Prostate gland (tissue), 2 donors: ENCODE data around the gene OTOG. TPM values are rescaled to one million over a fixed set of nuclear protein-coding genes. Genes with fewer than 3 reads are reported as not detected.

Source experiments
- DNase-seq: peaks from one replicate; pipeline ENCODE4 v3.0.0-alpha.2; 2019; ENCODE audit warnings: low spot score
- H3K27ac ChIP-seq, 2 donors: fragments of 200-600 bp; sonication (generic); 2 replicates each; pipeline ENCODE4 v1.5.1; 2017 to 2019
- H3K27me3 ChIP-seq: fragments of 200-600 bp; sonication (generic); replicated peaks from 2 replicates; pipeline ENCODE4 v1.5.1; 2019; ENCODE audit not compliant: insufficient read depth
- H3K36me3 ChIP-seq, 2 donors: fragments of 200-600 bp; sonication (generic); 1 replicate in 1 of 2; 2 replicates in 1 of 2; pipeline versions ENCODE4 v1.5.1 to v1.8.1; 2017 to 2019
- H3K4me1 ChIP-seq: fragments of 200-600 bp; sonication (generic); replicated peaks from 2 replicates; pipeline ENCODE4 v1.5.1; 2019
- H3K4me3 ChIP-seq, 2 donors: fragments of 200-600 bp; sonication (generic); 2 replicates each; pipeline ENCODE4 v1.5.1; 2017 to 2019
- H3K9me3 ChIP-seq: fragments of 200-600 bp; sonication (generic); 2 replicates; pipeline ENCODE4 v1.5.1; 2017
- CTCF ChIP-seq, 4 experiments: fragments of 200-600 bp in 2 of 4; fragments of 450-650 bp in 2 of 4; sonication (generic) in 2 of 4; IDR thresholded peaks; 1 replicate in 3 of 4; 2 replicates in 1 of 4; pipeline ENCODE4 v1.5.1; 2016 to 2019; ENCODE audit warnings: antibody characterized with exemption in 4 of 4, mild to moderate bottlenecking in 2 of 4, moderate library complexity in 2 of 4
- POLR2A ChIP-seq: fragments of 450-650 bp; IDR thresholded peaks from one replicate; pipeline ENCODE4 v1.6.1; 2016; ENCODE audit warnings: antibody characterized with exemption, mild to moderate bottlenecking
- POLR2AphosphoS5 ChIP-seq: sonication (generic); formaldehyde crosslinking; IDR thresholded peaks from one replicate; pipeline ENCODE4 v1.6.1; 2017; ENCODE audit warnings: antibody characterized with exemption
- WGBS: methylation state at CpG from one replicate; pipeline ENCODE4 v1.1.5; 2018; 5-methylcytosine and 5-hydroxymethylcytosine counted together
- intact Hi-C: fragments of 100-400 bp; cut with DNase I; formaldehyde crosslinking; loops from one replicate; pipeline ENCODE4 v1.14.2; 2022
- total RNA-seq, 2 donors: library from RNA; depleted of rRNA; stranded (reverse); fragments of >200 nt; gene quantifications; one replicate each; pipeline ENCODE4 v1.1.0, GENCODE V29; 2016

OTOG gene
- total RNA-seq, 2 donors from 2014 or later = 0.34 TPM; not detected in 1

GRCh38 chr11:17558916-17559315, 11.9 kb downstream of the OTOG start:
- 88% methylated on average over 8 of the region's 9 CpGs for WGBS
- Histone ChIP-seq H3K4me3 (no peak overlapping the region), H3K27ac (no peak overlapping the region), H3K9me3 (no peaks in the 10 kb centered on the region), H3K27me3 (no peaks in the 10 kb centered on the region), H3K4me1 (no peaks in the 10 kb centered on the region), H3K36me3 (no peaks in the 10 kb centered on the region)
- TF ChIP-seq CTCF (IDR thresholded peaks at IDR 0.05) = no peak
- no peak for TF ChIP-seq POLR2AphosphoS5
- TF ChIP-seq POLR2A = no peak
- intact Hi-C loops = no loop called here
- DNase-seq = no peak

GRCh38 chr11:17559341-17560087, 12.5 kb downstream of the OTOG start:
- WGBS = 88% methylated on average over 9 of the region's 9 CpGs
- intact Hi-C loops = no loop called here
- Histone ChIP-seq H3K27ac (no peak overlapping the region), H3K4me3 (no peak overlapping the region), H3K9me3 (no peaks in the 10 kb centered on the region), H3K27me3 (no peaks in the 10 kb centered on the region), H3K36me3 (no peaks in the 10 kb centered on the region), H3K4me1 (no peaks in the 10 kb centered on the region)
- TF ChIP-seq CTCF (IDR thresholded peaks at IDR 0.05) (no peak), POLR2AphosphoS5 (no peak), POLR2A (no peak)
- DNase-seq = no peak

- intact Hi-C loops = no loop called here
- no peak overlapping the region for H3K4me3 ChIP-seq
- 63% methylated on average over 12 of the region's 12 CpGs for WGBS
- no peak overlapping the region for H3K27ac ChIP-seq
- no peaks in the 10 kb centered on the region for H3K9me3 ChIP-seq
- no peak for TF ChIP-seq CTCF (IDR thresholded peaks at IDR 0.05)
- TF ChIP-seq POLR2AphosphoS5 = no peak
- no peak for TF ChIP-seq POLR2A
- H3K36me3 ChIP-seq = no peaks in the 10 kb centered on the region
- H3K4me1 ChIP-seq = no peaks in the 10 kb centered on the region
- DNase-seq = no peak
- H3K27me3 ChIP-seq = no peaks in the 10 kb centered on the region
Measured at GRCh38 chr11:17560281-17561110, 13.4 kb downstream of the OTOG start.

GRCh38 chr11:17561111-17561415, 14.0 kb downstream of the OTOG start:
- DNase-seq = no peak
- 96% methylated on average over 4 of the region's 4 CpGs for WGBS
- H3K36me3 ChIP-seq = no peaks in the 10 kb centered on the region
- no peaks in the 10 kb centered on the region for H3K27me3 ChIP-seq
- H3K4me1 ChIP-seq = no peaks in the 10 kb centered on the region
- intact Hi-C loops = no loop called here
- no peaks in the 10 kb centered on the region for H3K9me3 ChIP-seq
- H3K27ac ChIP-seq = no peak overlapping the region
- H3K4me3 ChIP-seq = no peak overlapping the region
- TF ChIP-seq POLR2A = no peak
- TF ChIP-seq POLR2AphosphoS5 = no peak
- TF ChIP-seq CTCF (IDR thresholded peaks at IDR 0.05) = no peak
